ENCODE measurements around the gene SEL1L3.
"Not testable (repeated sequence)": the region's sequence is repeated elsewhere in the genome, so short reads cannot be mapped to it uniquely, and the experiment has no call there.

SEL1L3 gene

GRCh38 chr4:25862411-25863346 lies at the start of gene SEL1L3:
TSS of gene SEL1L3 (minus strand) at chr4:25862988. CDS start at chr4:25862836, 152 bp downstream.
- Mint-ChIP-seq H3K4me3 (peak within 1 kb of the TSS; percentile 94), H3K27me3 (no peaks in the 10 kb centered on the region), H3K9me3 (ENCODE audit: low read depth) (no peaks in the 10 kb centered on the region), H3K4me1 (ENCODE audit: low read depth) (peaks cover 41% of the 10 kb centered on the region), H3K27ac (peak within 1 kb of the TSS; percentile 94), H3K36me3 (no peaks in the 10 kb centered on the region)

DNA sequence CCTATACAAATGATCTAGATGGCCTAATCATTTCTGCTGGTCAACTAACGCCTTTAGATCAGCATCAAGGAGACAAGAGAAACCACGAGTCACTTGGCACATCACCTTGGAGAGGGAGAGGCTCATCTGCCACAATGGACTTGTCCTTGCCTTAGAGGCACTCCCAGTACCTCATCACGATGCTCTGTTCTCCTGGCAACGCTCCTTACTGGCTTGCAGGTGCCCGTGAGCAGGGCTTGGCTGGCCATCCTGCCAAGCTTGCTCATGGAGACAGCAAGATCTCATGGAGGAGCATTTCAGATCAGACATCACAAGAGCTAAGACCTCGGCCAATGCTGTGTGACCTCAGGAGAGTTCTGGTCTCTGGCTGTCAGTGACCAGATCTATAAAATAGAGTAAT lies 48.6 kb upstream of the SEL1L3 start:
- Mint-ChIP-seq H3K9me3 (ENCODE audit: low read depth) (peaks cover 7% of the 10 kb centered on the region), H3K27me3 (no peaks in the 10 kb centered on the region), H3K36me3 (peaks cover 4% of the 10 kb centered on the region), H3K4me3 (no peak overlapping the region), H3K4me1 (ENCODE audit: low read depth) (peaks cover 20% of the 10 kb centered on the region), H3K27ac (no peak overlapping the region)

DNA sequence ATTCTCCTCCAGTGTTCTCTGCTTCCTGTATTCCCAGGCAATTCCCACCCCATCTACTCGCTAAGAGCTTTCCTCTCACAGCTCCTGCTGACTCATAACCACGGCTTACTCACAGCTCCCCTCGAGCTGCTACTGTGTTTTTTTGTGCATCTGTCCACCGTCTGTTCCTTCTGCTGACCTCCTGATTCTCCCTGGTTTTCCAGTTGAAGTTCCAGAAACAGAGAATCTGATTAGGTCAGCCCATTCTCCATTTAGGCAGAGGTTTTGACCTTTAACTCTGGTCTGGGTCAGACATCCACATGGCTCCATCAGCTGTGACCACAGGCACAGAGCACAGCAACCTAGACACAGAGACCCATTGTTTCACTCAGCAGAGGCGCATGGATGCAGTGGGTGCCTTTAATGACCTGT lies 45.7 kb upstream of the SEL1L3 start:
- peaks cover 8% of the 10 kb centered on the region for H3K4me1 Mint-ChIP-seq (ENCODE audit: low read depth)
- H3K36me3 Mint-ChIP-seq = peaks cover 7% of the 10 kb centered on the region
- H3K4me3 Mint-ChIP-seq = no peak overlapping the region
- no peak overlapping the region for H3K27ac Mint-ChIP-seq
- peaks cover 7% of the 10 kb centered on the region for H3K9me3 Mint-ChIP-seq (ENCODE audit: low read depth)
- H3K27me3 Mint-ChIP-seq = no peaks in the 10 kb centered on the region

GRCh38 chr4:25906113-25906512 lies 43.3 kb upstream of the SEL1L3 start:
- not testable (repeated sequence) for H3K36me3 Mint-ChIP-seq; H3K27ac Mint-ChIP-seq; H3K27me3 Mint-ChIP-seq; H3K9me3 Mint-ChIP-seq (ENCODE audit: low read depth); H3K4me3 Mint-ChIP-seq; H3K4me1 Mint-ChIP-seq (ENCODE audit: low read depth)

DNA sequence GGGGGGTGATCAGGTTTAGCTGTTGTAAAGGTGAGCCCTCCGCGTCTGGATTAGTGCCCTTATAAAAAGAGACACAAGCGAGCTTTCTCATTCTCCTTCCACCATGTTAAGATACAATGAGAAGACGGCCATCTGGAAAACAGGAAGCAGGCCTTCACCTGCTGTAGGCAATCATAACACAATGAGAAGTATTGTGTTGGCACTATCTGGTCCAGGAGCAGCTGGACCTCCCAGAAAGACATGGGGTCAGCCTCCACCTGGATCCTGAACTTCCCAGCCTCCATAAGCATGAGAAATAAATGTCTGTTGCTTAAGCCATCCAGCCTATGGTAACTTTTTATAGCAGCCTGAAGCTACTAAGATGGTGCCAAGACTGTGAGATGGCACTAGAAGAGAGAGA lies 42.6 kb upstream of the SEL1L3 start:
- Mint-ChIP-seq H3K4me1 (ENCODE audit: low read depth) (no peaks in the 10 kb centered on the region), H3K9me3 (ENCODE audit: low read depth) (peaks cover 7% of the 10 kb centered on the region), H3K36me3 (peaks cover 7% of the 10 kb centered on the region), H3K4me3 (no peak overlapping the region), H3K27me3 (no peaks in the 10 kb centered on the region), H3K27ac (no peak overlapping the region)

DNA sequence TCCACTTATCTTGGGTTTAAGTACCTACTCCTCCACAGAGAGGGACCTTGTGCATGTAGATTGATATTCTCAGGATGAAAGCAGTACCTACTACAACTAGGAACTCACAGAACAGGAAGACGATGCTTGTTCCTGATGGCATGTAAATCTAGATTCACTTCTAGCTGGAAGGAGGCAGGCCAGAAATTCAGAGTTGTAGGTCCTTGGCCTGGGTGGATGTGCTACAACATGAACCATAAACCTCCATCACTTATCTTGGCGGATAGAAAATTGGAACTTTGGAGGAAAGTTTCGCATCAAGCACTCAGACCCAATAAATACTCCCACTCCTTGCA lies 41.9 kb upstream of the SEL1L3 start:
- Mint-ChIP-seq H3K9me3 (ENCODE audit: low read depth) (peaks cover 7% of the 10 kb centered on the region), H3K4me3 (no peak overlapping the region), H3K36me3 (peaks cover 7% of the 10 kb centered on the region), H3K27ac (no peak overlapping the region), H3K4me1 (ENCODE audit: low read depth) (no peaks in the 10 kb centered on the region), H3K27me3 (no peaks in the 10 kb centered on the region)

DNA sequence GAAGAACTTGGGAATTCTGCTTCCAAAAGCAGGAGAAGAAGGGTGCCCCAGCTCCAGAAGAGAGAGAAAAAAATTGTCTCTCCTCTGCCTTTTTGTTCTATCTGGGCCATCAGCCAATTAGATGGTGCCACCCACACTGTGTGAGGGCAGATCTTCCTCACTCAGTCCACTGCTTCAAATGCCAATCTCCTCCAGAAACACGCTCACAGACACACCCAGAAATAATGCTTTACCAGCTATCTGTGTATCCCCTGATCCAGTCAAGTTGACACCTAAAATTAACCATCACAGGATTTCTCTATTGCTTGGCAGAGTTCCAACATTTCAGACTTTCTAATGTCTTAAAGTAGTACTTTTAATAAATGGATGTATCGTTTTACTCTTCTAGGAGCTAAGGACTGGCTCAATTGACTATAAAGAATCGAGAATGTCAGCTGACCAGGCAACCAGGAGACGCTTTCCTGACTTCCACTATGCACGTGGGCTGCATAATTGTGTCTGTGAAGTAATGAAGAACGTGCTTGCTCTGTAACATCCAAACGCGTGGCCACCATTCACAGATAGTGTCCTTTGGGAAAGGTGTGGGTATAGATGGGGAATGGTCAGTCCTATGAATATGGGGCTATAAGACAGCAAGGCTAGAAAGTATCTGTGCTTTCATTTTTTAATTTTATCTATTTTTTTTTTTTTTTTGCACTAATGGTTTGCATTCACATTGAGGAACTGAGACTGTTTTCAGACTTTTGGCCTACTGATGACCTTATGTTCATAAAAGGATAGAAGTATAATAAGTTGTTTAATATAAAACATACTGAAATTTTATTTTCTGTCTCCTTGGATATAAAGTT lies 41.3 kb upstream of the SEL1L3 start:
- Mint-ChIP-seq H3K27me3 (no peaks in the 10 kb centered on the region), H3K9me3 (ENCODE audit: low read depth) (peaks cover 4% of the 10 kb centered on the region), H3K36me3 (peaks cover 7% of the 10 kb centered on the region), H3K4me1 (ENCODE audit: low read depth) (no peaks in the 10 kb centered on the region), H3K27ac (no peak overlapping the region), H3K4me3 (no peak overlapping the region)

DNA sequence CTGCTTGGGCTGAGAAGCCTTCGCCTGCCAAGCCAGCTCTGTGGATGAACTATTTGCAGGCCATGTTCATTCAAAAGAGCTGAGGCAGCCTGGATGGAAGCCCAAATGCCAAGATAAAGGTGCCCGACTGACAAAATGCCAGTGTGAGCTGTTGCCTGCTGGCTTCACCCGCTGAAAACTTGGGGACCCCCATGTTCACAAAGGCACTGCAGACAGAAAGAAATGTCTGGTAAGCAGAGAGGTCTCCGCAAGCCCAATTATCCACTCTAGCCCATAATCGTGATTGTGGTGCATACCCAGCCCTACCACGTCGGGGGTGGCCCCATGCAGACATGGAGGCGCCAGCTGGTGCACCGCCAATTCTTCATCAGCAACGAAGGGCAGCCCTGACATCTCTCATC lies 38.2 kb upstream of the SEL1L3 start:
- no peak overlapping the region for H3K27ac Mint-ChIP-seq
- H3K4me1 Mint-ChIP-seq (ENCODE audit: low read depth) = no peaks in the 10 kb centered on the region
- no peaks in the 10 kb centered on the region for H3K27me3 Mint-ChIP-seq
- peaks cover 6% of the 10 kb centered on the region for H3K36me3 Mint-ChIP-seq
- no peaks in the 10 kb centered on the region for H3K9me3 Mint-ChIP-seq (ENCODE audit: low read depth)
- no peak overlapping the region for H3K4me3 Mint-ChIP-seq

- Mint-ChIP-seq H3K4me3 (no peak overlapping the region), H3K9me3 (ENCODE audit: low read depth) (no peaks in the 10 kb centered on the region), H3K36me3 (peaks cover 6% of the 10 kb centered on the region), H3K4me1 (ENCODE audit: low read depth) (no peaks in the 10 kb centered on the region), H3K27ac (no peak overlapping the region), H3K27me3 (no peaks in the 10 kb centered on the region)
Observed at GRCh38 chr4:25900310-25900709, 37.5 kb upstream of the SEL1L3 start.

GRCh38 chr4:25896776-25897539 lies 34.2 kb upstream of the SEL1L3 start:
- H3K27ac Mint-ChIP-seq = no peak overlapping the region
- no peaks in the 10 kb centered on the region for H3K4me1 Mint-ChIP-seq (ENCODE audit: low read depth)
- H3K36me3 Mint-ChIP-seq = peaks cover 3% of the 10 kb centered on the region
- no peaks in the 10 kb centered on the region for H3K9me3 Mint-ChIP-seq (ENCODE audit: low read depth)
- H3K27me3 Mint-ChIP-seq = no peaks in the 10 kb centered on the region
- no peak overlapping the region for H3K4me3 Mint-ChIP-seq

GRCh38 chr4:25892796-25893195 lies 30.0 kb upstream of the SEL1L3 start:
- no peaks in the 10 kb centered on the region for H3K27me3 Mint-ChIP-seq
- H3K4me1 Mint-ChIP-seq (ENCODE audit: low read depth) = no peaks in the 10 kb centered on the region
- no peak overlapping the region for H3K4me3 Mint-ChIP-seq
- H3K27ac Mint-ChIP-seq = no peak overlapping the region
- no peaks in the 10 kb centered on the region for H3K9me3 Mint-ChIP-seq (ENCODE audit: low read depth)
- peaks cover 3% of the 10 kb centered on the region for H3K36me3 Mint-ChIP-seq

- H3K4me3 Mint-ChIP-seq = no peak overlapping the region
- H3K9me3 Mint-ChIP-seq (ENCODE audit: low read depth) = no peaks in the 10 kb centered on the region
- no peaks in the 10 kb centered on the region for H3K27me3 Mint-ChIP-seq
- H3K36me3 Mint-ChIP-seq = no peaks in the 10 kb centered on the region
- H3K4me1 Mint-ChIP-seq (ENCODE audit: low read depth) = no peaks in the 10 kb centered on the region
- no peak overlapping the region for H3K27ac Mint-ChIP-seq
Observed at GRCh38 chr4:25890571-25891485, 28.0 kb upstream of the SEL1L3 start.

DNA sequence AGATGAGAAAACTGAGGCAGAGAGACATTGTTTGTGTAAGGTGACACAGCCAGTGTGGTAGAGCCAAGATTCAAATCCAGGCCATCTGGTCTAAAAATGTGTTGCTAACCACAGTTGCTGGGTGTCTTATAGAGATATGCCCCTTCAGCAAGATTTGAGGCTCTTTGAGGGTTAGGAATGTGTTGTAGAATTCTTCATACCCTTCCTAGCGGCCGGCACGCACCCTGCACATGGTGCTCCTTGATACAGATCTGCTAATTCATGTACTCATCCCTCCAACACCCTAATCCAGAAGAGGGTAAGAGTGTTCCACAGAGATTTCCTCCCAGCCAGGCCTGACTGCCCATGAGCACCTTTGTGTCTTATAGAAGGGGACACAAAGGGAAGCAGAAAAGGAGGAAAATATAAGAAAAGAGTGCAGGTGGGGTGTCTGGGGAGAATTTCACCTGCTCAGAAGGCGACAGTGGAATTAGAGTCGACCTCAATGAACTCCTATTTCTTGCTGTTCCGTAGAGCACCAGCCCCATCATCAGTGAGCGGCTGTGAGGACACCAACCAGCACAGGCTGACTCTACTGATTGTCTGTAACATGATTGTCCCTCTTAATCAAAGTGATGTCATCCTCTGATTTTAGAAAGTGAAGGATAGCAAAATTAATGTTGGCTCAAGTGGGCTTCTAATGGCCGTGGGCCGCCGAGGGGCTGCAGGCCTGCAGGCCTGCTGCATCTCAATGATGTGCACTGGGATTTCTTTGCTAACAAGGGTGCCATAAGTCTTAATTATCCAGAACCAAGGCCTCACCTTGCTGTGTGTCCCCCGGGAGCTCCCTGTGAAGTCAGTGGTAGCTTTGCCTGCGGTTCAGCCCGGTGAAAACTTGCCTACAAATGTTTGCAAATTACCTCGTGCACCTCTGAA lies 27.1 kb upstream of the SEL1L3 start:
- H3K9me3 Mint-ChIP-seq (ENCODE audit: low read depth) = no peaks in the 10 kb centered on the region
- no peaks in the 10 kb centered on the region for H3K27me3 Mint-ChIP-seq
- no peak overlapping the region for H3K27ac Mint-ChIP-seq
- H3K4me3 Mint-ChIP-seq = no peak overlapping the region
- H3K4me1 Mint-ChIP-seq (ENCODE audit: low read depth) = no peaks in the 10 kb centered on the region
- no peaks in the 10 kb centered on the region for H3K36me3 Mint-ChIP-seq

All from activated naive CD8-positive, alpha-beta T cell (primary cell).